GM12875 (cell line): ENCODE data around the gene KY.

Experiments used
- H3K4me3 ChIP-seq: one replicate; pipeline ENCODE4 v1.5.1; 2011; ENCODE audit warnings: low read depth, low read length, control low read depth
- TF ChIP-seq, protein P1 (sequence below): IDR thresholded peaks from 2 replicates; pipeline ENCODE4 v1.5.1; 2011; ENCODE audit warnings: low read depth, mild to moderate bottlenecking, control low read depth, inconsistent platforms, low read length, moderate library complexity, borderline replicate concordance; ENCODE audit not compliant: insufficient read depth

KY gene

DNA sequence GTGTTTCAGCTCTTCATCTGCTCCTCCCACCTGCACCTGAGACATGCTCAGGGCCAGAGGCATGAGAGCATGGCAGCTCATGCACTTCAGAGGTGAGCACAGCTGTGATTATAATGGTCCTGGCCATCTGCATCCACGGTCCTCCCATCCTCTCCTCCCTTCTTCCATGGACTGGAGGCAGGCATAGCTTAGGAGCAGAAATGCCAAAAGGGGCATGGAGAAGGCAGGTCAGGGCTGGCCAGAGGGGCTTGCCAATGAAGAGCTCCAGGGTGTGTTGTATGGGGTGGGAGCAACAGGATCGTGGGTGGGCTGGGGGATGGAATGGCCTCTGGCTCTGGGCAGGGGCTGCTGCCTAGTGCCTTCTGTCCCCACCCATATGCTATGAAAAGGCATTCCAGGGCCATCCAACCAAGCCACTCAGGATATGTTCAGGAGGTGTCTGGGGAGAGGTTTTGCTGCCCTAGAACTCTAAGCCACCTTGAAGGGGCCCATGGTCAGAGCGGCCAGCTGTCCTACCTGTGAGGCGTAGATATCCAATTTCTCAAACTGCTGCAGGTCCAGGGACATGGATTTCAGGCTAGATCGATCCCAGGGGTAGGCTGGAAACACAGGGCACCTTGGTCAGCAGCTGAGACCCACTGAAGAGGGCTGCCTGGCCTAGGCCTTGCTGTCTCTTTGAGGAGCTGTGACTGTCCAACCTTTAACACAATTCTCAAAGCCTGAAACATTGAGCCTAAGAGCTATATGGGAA, 26.1 kb downstream of the KY start:
- H3K4me3 ChIP-seq = no peak overlapping the region
- TF ChIP-seq, protein P1, sequence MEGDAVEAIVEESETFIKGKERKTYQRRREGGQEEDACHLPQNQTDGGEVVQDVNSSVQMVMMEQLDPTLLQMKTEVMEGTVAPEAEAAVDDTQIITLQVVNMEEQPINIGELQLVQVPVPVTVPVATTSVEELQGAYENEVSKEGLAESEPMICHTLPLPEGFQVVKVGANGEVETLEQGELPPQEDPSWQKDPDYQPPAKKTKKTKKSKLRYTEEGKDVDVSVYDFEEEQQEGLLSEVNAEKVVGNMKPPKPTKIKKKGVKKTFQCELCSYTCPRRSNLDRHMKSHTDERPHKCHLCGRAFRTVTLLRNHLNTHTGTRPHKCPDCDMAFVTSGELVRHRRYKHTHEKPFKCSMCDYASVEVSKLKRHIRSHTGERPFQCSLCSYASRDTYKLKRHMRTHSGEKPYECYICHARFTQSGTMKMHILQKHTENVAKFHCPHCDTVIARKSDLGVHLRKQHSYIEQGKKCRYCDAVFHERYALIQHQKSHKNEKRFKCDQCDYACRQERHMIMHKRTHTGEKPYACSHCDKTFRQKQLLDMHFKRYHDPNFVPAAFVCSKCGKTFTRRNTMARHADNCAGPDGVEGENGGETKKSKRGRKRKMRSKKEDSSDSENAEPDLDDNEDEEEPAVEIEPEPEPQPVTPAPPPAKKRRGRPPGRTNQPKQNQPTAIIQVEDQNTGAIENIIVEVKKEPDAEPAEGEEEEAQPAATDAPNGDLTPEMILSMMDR = no peak

GRCh38 chr3:134623615-134624245, 27.1 kb downstream of the KY start:
- no peak overlapping the region for H3K4me3 ChIP-seq
- TF ChIP-seq, protein P1 = no peak

DNA sequence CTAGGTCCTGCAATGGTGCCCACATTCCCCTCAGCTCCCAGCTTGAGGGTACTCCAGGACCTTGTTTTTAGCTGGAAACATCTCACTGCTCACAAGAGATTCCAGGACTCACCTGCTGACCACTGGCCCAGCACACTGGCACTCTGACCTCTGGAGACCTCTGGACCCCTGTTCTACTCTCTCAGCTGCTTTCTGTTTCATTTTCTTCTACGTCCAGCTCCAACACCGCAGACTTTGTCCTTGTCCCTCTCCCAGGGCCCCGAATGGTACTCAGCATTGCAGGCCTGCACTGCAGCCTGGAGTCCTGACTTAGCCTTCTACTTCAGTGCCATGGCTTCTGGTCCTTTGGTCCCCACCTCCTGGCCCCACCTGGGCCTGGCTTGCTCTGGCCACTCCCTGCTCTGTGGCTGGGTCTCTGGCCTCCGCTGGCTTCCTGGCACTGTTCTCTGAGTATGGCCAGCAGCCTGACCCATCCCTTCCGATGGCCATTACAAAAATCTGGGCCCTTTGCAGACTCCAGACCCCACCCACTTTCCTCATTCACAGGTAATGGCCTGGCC, 27.9 kb downstream of the KY start:
- no peak overlapping the region for H3K4me3 ChIP-seq
- TF ChIP-seq, protein P1 = no peak

DNA sequence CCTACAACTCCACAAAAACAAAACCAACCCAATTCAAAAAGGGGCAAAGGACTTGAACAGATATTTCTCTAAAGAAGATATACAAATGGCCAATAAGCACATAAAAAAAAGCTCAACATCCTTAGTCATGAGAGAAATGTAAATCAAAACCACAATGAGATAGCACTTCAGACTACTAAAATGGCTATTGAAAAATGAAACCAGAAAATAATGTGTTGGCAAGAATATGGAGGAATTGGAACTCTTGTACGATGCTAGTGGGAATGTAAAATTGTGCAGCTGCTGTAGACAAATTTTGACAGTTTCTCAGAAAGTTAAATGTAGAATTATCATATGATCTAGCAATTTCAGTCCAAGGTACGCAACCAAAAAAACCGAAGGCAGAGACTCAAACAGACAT, 29.0 kb downstream of the KY start:
- TF ChIP-seq, protein P1 = no peak
- no peak overlapping the region for H3K4me3 ChIP-seq

DNA sequence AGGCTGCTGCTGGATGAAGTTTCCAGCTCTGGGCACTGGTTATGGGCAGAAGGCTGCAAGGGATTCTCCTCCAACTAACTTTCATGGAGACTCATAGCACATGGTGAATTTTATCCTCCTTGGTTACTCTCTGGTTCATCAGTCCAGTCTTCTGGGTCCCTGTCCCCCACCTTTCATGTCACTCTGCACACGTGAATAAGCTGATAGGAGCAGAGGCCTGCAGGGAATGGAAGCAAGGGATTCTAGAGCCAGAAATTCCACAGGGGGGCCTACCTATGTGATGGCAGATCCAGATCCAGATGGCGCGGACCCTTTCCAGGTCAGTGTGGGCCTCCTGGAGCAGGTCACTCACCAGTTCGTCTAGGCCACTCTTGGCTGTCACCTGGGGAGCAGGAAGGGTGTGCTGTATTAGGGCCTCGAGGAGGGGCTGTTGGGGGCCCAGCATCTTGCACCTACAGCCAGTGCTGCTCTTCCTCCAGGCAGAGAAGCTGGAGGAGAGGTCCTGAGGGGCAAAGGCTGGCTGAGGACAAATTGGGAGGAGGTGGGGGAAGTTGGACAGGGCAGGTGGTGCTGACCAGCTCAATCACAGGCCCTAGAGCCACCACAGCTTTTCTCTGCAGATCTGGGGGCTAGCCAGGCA, 30.2 kb downstream of the KY start:
- no peak overlapping the region for H3K4me3 ChIP-seq
- TF ChIP-seq, protein P1 = no peak

DNA sequence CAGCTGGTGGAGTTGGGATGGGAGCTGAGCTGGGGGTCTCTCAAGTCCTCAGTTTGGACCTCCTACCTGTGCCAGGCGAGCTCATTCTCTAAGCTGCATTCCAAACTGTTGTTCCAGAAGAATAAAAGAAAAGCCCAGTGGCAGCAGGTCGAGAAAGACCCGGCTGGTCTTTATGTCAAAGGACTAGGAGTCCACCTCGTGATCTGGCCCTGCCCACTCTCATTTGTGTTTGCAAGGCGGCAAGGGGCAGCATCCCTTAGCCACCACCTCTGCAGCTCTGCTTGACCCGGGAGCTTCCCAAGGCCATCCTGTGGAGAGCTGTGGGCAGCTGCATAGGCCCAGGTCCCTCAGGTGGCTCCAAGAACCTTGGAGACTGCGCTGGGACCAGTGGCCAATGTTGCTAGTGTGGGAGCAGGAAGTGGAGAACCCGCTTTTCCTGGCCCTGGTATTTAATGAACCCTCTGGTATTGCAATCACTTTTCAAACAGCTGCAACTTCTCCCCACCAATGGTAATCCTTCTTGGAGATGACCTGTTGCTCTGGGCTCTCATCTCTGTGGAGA, 30.9 kb downstream of the KY start:
- no peak overlapping the region for H3K4me3 ChIP-seq
- TF ChIP-seq, protein P1 = no peak
